ENCODE measurements around the gene KIAA1755.
"Not testable (repeated sequence)": the region's sequence is repeated elsewhere in the genome, so short reads cannot be mapped to it uniquely, and the experiment has no call there.

The KIAA1755 gene

DNA sequence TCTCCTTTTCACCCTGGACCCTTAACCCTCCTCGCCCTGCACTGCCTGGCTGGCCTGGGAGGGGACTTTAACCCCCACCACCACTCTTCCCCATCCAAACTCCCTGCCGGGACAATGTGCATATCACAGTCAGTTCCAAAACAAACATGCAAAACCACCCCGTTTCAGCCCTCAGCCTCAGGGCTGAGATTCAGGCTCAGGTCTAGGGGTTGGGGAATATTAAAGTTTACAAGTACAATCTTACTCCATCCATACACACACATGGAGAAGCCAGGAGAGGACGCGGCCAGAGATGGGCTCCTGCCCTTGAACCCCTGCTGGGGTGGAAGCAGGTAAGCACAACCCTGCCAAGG, 534 bp downstream of the KIAA1755 start:
- DNase-seq = no peak

DNA sequence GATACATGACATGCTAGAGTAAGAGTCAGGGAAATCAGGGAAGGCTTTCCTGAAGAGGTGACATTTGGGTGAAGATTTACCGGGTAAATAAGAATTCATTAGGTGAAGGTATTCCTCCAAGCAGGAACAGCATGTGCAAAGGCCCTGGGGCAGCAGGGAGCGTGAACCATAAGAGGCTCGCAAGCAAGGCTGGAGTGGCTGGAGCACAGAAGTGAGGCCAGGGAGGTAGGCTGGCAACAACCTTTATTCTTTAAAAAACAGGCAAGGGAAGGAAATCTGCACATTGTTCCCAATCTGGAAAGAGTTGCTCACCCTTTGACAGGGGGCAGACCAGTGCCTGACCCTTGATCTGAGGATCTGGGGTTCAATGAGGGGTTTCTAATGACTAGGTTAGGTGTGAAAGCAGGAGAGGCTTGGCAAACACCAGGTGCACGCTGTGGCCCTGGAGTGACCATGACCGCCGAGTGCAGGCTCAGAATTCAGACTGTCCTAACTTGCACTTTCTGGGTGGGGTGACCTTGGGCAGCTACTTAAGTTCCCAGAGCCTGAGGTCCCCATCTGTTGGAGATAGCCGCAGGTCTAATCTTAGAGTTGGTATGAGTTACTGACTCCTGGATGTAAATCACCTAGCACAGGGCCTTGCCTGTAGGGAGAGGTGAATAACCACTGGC, 1.9 kb downstream of the KIAA1755 start:
- DNase-seq = no peak

DNA sequence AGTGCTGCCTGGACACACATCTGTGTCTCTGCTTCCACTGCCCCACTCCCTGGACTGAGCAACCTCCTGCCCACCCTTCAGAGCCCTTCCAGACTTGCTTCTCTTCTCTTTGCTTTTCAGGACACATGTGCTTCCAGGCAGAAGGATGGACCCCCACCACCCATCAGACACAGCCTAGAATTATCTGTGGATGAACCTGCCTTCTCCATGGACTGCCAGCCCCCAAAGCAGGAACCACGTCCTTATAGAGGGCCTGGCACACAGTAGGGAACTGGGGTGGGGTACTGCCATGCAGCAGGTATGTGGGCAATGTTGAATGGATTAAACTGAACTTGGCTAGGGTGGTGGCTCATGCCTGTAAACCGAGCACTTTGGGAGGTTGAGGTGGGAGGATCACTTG, 3.6 kb downstream of the KIAA1755 start:
- DNase-seq = no peak

DNA sequence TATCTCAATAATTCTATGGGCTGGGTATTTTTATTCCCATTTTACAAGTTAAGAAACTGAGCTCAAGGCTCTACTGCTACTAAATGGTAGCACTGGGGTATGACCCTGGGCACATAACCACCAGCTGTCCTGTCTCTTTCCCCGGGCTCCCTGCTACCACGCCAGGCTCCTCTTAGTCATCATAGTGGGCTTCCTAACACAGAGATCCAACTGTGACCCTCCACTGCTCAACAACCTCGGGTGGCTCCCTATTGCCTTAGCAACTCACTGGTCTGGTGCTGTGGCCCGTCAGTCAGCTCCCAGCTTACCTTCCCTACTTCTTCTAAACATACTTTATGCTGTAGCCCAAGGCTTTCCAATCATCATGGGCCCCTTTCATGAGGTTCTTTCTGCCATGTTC, 4.5 kb downstream of the KIAA1755 start:
- no peak for DNase-seq

DNA sequence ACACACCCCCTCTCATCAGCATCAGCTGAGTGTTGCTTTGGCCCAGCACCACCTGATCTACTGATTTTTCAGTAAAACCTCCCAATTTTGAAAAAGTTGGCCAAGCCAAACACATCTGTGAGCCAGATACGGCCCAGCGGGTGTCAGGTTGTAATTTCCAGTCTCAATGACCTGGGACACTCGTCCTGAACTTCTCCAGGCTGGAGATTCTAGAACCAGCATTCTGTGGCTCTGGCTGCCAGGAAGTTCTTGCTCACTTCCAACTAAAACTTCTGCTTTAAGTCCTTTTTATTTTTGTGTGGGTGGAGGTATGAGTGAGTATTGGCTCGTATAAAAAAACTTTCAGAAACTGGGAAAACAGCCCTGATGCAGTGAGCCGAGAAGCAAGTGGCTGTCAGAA, 5.1 kb downstream of the KIAA1755 start:
- peak in 3 of 4 experiments; percentile 49 to 71 (median 70) for DNase-seq

DNA sequence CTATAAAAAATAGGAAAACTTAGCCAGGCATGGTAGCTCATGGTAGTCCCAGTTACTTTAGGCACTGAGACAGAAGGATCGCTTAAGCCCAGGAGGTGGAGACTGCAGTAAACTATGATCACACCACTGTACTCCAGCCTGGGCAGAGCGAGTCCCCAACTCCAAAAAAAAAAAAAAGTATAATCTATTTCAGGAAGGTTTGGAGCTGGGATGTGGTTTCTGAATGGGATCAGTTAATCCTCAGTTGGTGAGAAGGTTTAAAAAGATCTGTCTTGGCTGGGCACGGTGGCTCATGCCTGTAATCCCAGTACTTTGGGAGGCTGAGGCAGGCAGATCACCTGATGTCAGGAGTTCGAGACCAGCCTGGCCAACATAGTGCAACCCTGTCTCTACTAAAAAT, 5.9 kb downstream of the KIAA1755 start:
- not testable (repeated sequence) for DNase-seq

DNA sequence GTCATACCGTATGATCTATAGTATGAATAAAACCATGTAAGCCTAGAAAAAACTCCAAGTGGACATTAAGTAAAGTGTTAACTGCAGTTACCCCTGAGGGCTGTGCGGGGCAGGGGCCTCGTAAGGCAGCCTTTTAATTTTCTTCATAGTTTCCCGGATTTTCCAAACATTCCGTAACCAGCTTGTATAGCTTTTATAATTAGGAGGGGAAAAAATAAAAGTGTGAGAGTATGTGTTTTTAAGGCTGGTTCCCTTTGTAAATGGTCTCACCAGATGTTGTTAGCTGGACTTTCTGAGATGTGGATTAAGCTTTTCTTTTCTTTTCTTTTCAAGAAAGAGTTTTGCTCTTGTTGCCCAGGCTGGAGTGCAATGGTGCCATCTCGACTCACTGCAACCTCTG, 7.0 kb downstream of the KIAA1755 start:
- no peak for DNase-seq

DNA sequence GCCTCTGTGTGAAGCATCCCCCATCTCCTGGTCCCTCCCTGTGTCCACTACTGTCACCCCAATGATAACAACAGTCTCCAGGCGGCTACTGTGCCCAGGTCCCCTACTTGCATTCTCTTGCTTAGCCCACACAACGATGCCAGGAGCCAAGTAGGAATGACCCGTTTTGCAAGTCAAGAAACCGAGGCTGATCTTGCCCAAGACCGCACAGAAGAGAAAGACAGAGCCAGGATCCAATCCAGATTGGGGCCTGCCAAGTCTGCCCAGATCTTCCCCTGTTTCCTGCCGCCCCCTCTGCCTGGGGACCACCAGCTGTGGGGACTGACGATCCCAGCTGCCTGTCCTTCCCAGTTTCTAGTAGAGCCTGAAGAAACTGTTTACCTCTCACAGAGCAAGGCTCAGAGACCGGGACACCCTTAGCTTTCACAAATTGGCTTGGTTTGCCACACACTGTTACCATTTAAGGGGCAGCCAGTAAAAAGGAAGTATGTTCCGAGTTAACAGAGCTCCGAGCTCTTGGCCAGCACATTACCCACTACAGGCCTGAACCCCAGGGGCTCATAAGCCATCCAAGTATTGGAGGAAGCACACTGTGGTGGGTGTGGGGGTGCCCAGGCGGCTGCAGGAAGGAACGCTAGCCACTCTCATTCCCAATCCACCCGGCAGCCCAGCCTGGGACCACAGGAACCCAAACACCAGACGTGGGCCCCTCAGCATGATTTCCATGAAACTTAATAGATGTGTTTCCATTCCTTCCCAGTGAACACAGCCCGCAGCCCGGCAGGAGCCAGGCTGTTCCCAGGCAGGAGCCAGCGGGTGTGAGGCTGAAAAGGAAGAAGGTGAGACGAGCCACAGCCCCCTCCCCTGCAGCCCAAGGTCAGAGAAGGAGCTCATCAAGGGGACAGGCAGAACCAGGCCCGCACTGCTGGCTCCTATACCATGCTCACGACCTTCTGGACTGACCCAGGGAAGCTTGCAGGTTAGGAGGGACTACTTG, 7.9 kb downstream of the KIAA1755 start:
- no peak for DNase-seq

DNA sequence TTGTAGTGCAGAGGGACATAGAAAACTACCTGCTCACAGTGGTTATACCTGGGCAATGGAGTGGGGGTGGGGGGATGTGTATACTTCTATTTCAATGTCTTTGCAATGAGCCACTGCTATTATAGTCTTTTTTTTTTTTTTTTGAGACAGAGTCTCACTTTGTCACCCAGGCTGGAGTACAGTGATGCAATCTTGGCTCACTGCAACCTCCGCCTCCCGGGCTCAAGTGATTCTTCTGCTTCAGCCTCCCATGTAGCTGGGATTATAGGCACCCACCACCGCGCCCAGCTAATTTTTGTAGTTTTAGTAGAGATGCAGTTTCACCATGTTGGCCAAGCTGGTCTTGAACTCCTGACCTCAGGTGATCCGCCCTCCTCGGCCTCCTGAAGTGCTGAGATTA, 9.1 kb downstream of the KIAA1755 start:
- not testable (repeated sequence) for DNase-seq

DNA sequence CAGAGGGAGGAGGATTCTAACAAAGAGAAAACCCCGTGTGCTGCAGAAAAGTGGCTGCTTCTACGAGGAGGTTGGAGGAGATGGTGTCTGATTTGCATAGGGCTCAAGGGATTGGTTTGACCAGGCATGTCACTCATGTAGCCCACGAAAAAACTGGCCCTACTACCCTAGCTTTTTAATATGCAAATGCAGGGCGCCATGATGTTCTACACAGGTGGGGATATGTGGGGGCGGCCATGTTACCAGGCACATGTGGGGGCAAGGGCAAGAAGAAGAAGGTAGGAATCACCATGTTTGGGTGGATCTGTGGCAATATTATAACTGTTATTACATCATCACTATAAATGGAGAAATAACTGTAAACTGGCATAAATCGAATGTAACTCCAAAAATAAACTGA, 9.9 kb downstream of the KIAA1755 start:
- peak in 2 of 4 experiments; percentile 17 to 30 for DNase-seq

DNA sequence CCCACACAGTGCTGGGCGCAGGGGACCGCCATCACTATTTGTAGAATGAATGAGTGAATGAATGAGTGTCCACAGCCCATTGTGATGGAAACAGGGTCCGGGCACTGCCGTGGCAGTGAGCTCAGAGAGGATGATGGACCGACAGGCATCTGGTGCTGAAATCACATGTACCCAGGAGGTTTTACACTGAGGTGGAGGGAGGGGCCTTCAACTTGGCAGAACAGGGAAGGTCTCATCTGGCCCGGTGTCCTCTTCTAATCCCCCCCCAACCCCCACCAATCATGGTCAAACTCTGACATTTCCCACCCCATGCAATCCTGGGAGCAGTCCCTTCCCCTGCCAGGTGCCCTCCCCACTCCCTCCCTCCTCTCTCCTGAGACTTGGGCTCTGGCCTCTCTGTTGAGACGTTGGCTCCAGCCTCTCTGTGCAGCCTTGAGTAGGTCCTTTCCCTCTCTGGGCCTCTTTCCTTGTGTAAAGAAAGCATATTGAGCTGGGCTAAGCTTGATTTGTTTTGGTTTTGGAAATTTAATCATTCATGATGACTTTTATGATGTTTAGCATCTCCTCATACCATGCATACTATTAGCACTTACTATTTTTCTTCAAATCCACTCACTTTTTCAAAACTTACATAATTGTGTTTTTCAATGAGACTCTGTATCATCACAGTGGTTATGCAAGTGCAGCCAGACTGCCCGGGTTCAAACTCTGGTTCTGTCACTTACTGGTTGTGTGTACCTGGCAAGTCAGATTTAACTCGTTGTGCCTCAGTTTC, 10.8 kb downstream of the KIAA1755 start:
- no peak for DNase-seq

DNA sequence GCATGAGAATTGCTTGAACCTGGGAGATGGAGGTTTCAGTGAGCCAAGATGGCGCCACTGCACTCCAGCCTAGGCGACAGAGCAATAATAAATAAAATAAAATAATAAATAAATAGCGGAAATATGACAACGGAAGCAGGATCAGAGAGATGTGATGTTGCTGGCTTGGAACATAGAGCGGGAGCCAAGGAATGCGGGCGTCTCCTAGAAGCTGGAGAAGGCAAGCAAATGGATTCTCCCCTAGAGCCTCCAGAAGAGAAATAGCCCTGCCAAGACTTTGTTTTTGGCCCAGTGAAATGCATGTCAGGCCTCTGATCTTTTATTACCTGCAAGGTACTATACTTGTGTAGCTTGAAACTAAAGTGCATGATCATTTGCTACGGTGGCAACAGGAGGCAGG, 12.4 kb downstream of the KIAA1755 start:
- DNase-seq = no peak

DNA sequence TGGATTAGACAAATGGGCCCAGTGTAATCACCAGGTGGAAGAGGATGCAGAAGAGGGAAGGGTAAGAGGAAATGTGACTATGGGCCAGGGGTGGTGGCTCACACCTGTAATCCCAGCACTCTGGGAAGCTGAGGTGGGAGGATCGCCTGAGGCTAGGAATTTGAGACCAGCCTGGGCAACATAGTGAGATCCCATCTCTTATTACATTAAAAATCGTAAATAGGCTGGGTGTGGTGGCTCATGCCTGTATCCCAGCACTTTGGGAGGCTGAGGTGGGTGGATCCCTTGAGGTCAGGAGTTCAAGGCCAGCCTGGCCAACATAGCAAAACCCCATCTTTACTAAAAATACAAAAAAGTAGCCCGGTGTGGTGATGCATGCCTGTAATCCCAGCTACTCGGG, 12.8 kb downstream of the KIAA1755 start:
- not testable (repeated sequence) for DNase-seq

DNA sequence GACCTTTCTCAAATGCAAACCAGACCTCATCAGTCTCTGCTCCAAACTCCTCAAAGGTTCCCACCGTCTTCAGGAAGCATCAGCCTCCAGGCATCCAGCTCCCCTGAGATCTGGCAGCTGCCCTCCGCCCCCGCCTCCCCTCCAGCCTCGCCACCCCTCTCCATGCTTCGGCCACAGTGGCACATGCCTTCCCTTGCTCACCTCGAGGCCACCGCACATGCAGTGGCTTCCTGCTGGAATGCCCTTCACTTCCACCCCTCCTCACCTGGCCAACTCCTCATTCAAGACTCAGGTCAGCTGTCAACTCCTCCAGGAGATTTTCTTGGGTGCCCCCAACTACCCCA, 13.4 kb downstream of the KIAA1755 start:
- no peak for DNase-seq

DNA sequence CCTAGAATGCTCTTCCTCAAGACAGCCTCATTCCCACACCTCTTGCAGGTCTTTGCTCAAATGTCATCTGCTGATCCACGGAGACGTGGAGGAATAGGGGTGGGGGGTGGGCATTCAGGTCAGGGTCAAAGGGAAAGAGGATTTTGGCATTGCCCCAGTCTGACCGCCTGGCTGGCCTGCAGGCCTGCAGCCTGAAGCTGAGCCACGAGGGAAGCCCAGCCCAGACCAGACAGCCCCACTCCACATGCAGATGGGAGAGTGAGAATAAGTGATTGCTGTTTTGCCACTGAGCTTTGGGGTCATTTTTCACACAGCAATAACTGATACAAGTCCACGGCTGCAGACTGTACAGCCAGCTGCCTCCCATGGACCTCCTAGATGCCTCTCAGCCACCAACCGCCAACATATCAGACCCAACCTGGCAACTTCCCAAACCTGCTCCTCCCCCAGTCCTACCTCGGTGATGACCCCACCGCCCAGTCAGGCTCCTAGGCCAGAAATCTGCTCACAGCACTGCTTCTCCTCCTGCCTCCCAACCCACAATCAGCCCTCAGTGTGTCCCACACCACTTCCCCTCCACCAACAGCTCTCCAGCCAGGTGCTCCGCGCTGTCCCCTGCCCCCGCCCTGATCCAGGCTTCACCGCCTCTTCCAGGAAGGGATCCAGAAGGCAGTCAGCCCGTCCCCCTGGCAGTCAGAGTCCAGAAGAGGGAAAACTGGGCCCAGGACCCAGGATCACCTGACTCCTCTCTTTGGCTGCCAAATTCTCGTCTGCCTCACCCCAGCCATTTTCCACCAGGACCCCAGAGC, 14.0 kb downstream of the KIAA1755 start:
- DNase-seq = no peak

DNA sequence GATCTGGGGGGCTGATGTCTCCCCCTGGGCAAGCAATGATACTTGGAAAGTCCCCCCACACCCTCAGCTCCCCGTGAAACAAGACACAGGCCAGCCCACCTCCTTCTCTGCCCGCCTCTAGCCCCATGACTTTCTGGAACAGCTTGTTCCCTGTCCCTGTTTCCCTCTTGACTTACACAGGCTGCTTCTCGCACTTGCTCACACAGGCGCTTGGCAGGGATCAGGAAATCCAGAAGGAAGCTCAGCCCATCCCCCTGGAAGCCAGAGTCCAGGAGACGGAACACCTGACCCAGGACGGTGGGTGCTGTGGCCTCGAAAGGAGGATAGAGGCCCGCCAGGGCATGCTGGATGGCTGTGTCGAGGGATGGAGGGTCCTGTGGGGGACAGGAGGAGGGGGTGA, 14.8 kb downstream of the KIAA1755 start:
- DNase-seq = no peak

DNA sequence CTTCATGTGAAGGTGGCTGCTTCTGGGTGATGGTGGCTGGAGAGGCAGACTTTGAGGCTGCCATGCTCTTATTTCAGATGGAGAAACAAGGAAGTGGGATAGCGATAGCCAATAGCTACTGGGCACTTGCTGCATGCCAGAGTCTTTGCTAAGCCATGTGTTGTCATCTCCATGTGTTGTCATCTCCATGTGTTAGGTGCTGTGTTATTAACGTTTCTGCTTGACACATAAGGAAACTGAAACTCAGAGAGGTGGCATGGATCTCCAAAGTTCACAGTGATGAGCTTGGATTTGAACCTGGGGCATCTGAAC, 16.9 kb downstream of the KIAA1755 start:
- no peak for DNase-seq

DNA sequence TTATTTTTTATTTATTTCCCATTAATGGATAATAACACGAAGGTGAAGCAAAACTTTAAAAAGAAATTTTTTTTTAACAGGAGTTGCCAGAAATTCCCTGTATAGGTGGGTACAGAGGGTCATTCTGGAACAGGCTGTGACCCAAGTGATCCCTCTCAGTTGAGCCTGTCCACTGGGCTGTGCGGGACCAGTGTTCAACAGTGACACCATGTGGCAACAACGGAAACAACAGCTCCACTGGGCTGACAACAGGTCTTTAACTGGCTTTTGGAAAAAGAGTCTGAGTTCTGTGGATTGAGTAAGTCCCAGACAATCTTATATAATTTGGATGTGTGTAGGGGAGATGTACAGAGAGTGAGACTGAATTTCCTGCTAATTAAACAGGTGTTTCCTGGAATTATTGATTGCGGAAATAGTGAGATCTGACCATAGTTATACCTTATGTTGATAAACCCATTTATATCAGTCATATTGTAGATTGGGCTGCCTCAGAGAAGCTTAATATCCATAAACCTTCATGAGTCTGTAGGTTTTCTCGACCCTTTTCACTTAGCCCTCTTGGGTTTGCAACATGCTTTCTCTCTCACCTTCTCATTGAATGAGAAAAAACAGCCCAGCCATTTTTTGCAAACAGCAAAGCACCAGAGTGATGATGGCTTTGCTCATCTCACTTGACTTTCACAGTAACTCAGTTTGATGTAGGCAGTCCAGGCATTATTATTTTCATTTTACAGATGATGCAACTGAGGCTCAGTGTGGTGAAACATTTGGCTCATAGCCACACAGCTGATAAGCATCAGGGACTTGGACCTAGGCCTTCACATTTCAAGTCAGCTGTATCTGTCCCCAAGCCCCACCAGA, 17.5 kb downstream of the KIAA1755 start:
- DNase-seq = peak; percentile 34 to 58 (median 54)

DNA sequence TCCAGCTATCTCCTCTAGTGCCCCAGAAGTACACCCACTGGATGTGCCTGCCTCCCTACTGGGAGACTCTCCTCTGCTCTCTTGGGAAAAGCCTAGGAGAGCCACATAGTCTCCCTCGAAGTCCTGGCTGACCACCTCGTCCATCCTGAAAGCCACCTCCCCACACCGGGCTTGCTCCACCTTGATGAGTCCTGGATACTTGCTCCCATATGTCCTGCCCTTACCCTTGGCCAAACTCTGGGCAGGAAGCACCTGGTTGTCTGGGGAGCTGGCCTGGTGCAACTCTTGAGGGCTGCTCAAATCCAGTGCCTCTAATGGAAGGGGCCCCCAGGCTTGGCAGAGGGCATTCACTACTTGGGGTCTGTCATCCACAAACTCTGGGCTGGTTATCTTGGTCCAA, 19.3 kb downstream of the KIAA1755 start:
- no peak for DNase-seq

DNA sequence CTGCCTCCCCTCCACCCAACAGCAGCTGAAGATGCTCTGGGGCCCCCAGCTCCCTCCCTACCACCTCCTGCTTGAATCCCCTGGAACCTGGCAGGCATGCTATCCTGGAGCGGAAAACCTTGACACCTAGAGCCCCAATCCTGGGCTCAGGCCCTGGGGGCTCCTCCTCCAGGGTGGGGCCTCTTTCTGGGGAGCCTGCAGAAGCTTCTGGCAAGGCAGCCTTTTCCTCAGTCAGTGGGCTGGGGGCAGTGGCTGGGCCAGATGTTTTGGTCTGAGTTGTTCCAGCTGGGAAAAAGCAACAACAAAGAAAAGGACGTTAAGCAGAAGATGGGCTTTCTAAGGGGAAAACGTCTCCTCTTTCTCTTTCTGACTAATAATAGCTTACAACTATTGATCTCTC, 21.1 kb downstream of the KIAA1755 start:
- DNase-seq = no peak

DNA sequence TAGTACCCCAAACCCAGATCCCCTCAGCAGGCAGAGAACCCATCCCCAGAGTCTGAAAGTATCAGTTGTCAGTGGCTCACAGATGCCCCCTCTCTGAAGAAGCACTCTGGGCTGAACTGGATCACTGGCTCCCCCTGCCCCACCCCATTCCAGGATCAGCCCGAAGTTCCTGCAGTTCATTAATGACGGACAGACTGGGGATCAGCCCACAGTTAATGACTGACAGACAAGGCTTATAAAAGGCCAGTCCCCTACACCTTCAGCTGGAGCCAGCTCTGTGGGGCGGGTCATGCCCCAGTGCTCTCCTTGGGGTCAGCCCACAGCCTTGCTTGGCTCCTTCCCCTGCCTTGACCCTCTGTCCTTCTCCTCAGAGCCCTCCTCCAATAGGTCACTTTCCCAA, 21.7 kb downstream of the KIAA1755 start:
- DNase-seq = no peak

DNA sequence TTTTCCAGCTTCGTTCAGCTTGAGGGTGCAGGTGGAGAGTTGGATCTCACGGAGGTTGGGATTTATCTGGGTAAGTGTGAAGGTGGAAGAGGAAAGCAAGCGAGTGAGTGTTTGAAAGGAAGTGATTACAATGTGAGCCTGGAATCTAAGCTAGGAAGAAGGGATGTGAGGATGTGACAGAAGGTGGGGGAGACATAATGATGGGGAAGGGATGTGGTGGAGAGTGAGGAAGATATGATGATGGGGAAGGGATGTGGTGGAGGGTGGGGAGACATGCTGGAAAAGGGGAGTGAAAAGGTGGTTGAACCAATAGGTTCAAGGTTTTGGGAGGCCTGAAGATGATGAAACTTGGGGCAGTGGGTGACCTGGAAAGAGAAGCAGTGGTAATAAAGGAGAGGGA, 23.2 kb downstream of the KIAA1755 start:
- DNase-seq = no peak
